GM12878 (cell line): Measurements from ENCODE around the gene CCDC9B.

ENCODE experiments used
- BCLAF1 ChIP-seq: fragments of 450-650 bp; IDR thresholded peaks from 2 replicates; pipeline ENCODE4 v1.6.1; 2017; ENCODE audit warnings: antibody characterized with exemption, mild to moderate bottlenecking, moderate library complexity
- BMI1 ChIP-seq: fragments of 450-650 bp; IDR thresholded peaks from 2 replicates; pipeline ENCODE4 v1.6.1; 2016; ENCODE audit warnings: mild to moderate bottlenecking, moderate library complexity, borderline replicate concordance
- CBFB ChIP-seq: IDR thresholded peaks from 2 replicates; pipeline ENCODE4 v1.6.1; 2016; ENCODE audit warnings: antibody characterized with exemption, low read depth
- CBX5 ChIP-seq: sonication (generic); IDR thresholded peaks from 2 replicates; pipeline ENCODE4 v1.6.1; 2016; ENCODE audit warnings: low read depth, moderate library complexity, mild to moderate bottlenecking, inconsistent platforms
- CHD1 ChIP-seq: IDR thresholded peaks from 2 replicates; pipeline ENCODE4 v1.6.1; 2012; ENCODE audit warnings: low read depth, low read length, improper control_type of control experiment
- CTCF ChIP-seq, 3 experiments: IDR thresholded peaks in 2 of 3; conservative IDR thresholded peaks in 1 of 3; 2 replicates each; pipeline ENCODE4 v1.5.1; 2011; ENCODE audit warnings: low read depth in 3 of 3, low read length in 3 of 3, mild to moderate bottlenecking in 3 of 3, control low read depth in 2 of 3, moderate library complexity in 2 of 3, inconsistent platforms in 1 of 3, mixed read lengths in 1 of 3; ENCODE audit not compliant: control insufficient read depth in 2 of 3, insufficient read depth in 1 of 3; ENCODE audit errors: extremely low read depth in 1 of 3
- EP300 ChIP-seq, 2 experiments: fragments of 150-350 bp in 1 of 2; IDR thresholded peaks; 2 replicates each; pipeline ENCODE4 v1.6.1; 2011 to 2012; ENCODE audit warnings: low read depth in 2 of 2, low read length in 2 of 2, borderline replicate concordance in 1 of 2, improper control_type of control experiment in 1 of 2, inconsistent platforms in 1 of 2; ENCODE audit not compliant: control insufficient read depth in 1 of 2
- EZH2 ChIP-seq: IDR thresholded peaks from 2 replicates; pipeline ENCODE4 v1.6.1; 2012; ENCODE audit warnings: low read depth, mild to moderate bottlenecking, control low read depth, inconsistent platforms, low read length, borderline replicate concordance; ENCODE audit not compliant: control insufficient read depth
- JUND ChIP-seq: IDR thresholded peaks from 2 replicates; pipeline ENCODE4 v1.6.1; 2012; ENCODE audit warnings: low read depth, mild to moderate bottlenecking, low read length, improper control_type of control experiment, moderate library complexity
- MAX ChIP-seq: IDR thresholded peaks from 2 replicates; pipeline ENCODE4 v1.6.1; 2012; ENCODE audit warnings: low read depth, low read length, improper control_type of control experiment
- PRDM15 ChIP-seq: fragments of 450-650 bp; formaldehyde crosslinking; IDR thresholded peaks from 2 replicates; pipeline ENCODE4 v1.4.0; 2020; ENCODE audit warnings: mild to moderate bottlenecking, moderate library complexity
- SP1 ChIP-seq: IDR thresholded peaks from one replicate; pipeline ENCODE4 v1.6.1; 2011; ENCODE audit warnings: low read depth, low read length
- SREBF2 ChIP-seq: IDR thresholded peaks from 2 replicates; pipeline ENCODE4 v1.6.1; 2012; ENCODE audit warnings: mild to moderate bottlenecking, low read length
- SRF ChIP-seq, 2 experiments: IDR thresholded peaks; 2 replicates each; pipeline ENCODE4 v1.6.1; 2011; ENCODE audit warnings: low read depth in 2 of 2, low read length in 2 of 2, mild to moderate bottlenecking in 1 of 2, moderate library complexity in 1 of 2

- TF ChIP-seq CBX5 (no peak), CBFB (no peak), JUND (no peak), CTCF (IDR thresholded peaks at IDR 0.05 in 2 of 3, conservative IDR thresholded peaks at IDR 0.05 in 1 of 3; ENCODE audit: control insufficient read depth in 2 of 3, extremely low read depth in 1 of 3, insufficient read depth in 1 of 3, low read depth in 3 of 3, low read length in 3 of 3) (no peak), EP300 (IDR thresholded peaks at IDR 0.05; ENCODE audit: borderline replicate concordance in 1 of 2, control insufficient read depth in 1 of 2, low read depth in 2 of 2, low read length in 2 of 2) (no peak), MAX (no peak), CHD1 (no peak), BMI1 (no peak), SP1 (no peak), EZH2 (no peak), SREBF2 (no peak), BCLAF1 (no peak), SRF (IDR thresholded peaks at IDR 0.05; ENCODE audit: low read depth in 2 of 2, low read length in 2 of 2) (no peak), PRDM15 (no peak)
Measured at GRCh38 chr15:40348474-40348870, 7.7 kb upstream of the CCDC9B start.
